ENCODE data around the gene ZGRF1.

GRCh38 chr4:112531146-112531545 lies 105.6 kb downstream of the ZGRF1 start:
- TF ChIP-seq CTCF (IDR thresholded peaks at IDR 0.05; ENCODE audit: low read depth, low read length, poor library complexity, severe bottlenecking) (no peak), EZH2phosphoT487 (IDR thresholded peaks at IDR 0.05; ENCODE audit: borderline replicate concordance, low read length) (no peak)
